Glomerular endothelial cell (primary cell): Measurements from ENCODE around the gene ZFP30. TPM values are rescaled to one million over a fixed set of nuclear protein-coding genes. Genes with fewer than 3 reads are reported as not detected.
A peak's percentile ranks its signal among the peaks of the same experiment; 100 is the strongest.
"Not testable (repeated sequence)": the region's sequence is repeated elsewhere in the genome, so short reads cannot be mapped to it uniquely, and the experiment has no call there.

Experiments used
- DNase-seq: peaks from one replicate; pipeline ENCODE4 v3.0.0-alpha.2; 2011; ENCODE audit warnings: low read depth, low spot score; ENCODE audit errors: extremely low read depth
- total RNA-seq: library from RNA; depleted of rRNA; stranded (reverse); fragments of >200 nt; gene quantifications from 2 replicates; pipeline ENCODE4 v1.2.3, GENCODE V29; 2015

Gene ZFP30
- 6.8 and 17.8 TPM in 2 replicates for total RNA-seq

GRCh38 chr19:37655301-37655688 lies at the start of gene ZFP30:
ZFP30 (minus strand) TSS chr19:37655465; CDS start chr19:37647822, 7,643 bp downstream.
- DNase-seq = no peak

DNA sequence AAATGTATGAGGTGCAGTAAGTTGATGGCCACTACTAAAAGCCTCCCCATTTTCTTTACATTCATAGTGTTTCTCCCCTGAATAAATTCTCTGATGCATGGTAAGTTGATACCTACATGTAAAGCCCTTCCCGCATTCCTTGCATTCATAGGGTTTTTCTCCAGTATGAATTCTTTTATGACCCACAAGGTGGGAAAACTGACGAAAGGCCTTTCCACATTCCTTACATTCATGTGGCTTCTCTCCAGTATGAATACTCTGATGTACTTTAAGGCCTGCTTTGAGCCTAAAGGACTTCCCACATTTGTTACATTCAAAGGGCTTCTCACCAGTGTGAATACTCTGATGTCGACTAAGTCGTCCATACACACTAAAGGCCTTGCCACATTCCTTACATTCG lies 43.8 kb upstream of the ZFP30 start:
- DNase-seq = no peak

- DNase-seq = no peak
Observed at GRCh38 chr19:37698216-37698615, 43.0 kb upstream of the ZFP30 start.

GRCh38 chr19:37695144-37695899 lies 40.1 kb upstream of the ZFP30 start:
- no peak for DNase-seq

- no peak for DNase-seq
Observed at GRCh38 chr19:37692956-37693620, 37.8 kb upstream of the ZFP30 start.

DNA sequence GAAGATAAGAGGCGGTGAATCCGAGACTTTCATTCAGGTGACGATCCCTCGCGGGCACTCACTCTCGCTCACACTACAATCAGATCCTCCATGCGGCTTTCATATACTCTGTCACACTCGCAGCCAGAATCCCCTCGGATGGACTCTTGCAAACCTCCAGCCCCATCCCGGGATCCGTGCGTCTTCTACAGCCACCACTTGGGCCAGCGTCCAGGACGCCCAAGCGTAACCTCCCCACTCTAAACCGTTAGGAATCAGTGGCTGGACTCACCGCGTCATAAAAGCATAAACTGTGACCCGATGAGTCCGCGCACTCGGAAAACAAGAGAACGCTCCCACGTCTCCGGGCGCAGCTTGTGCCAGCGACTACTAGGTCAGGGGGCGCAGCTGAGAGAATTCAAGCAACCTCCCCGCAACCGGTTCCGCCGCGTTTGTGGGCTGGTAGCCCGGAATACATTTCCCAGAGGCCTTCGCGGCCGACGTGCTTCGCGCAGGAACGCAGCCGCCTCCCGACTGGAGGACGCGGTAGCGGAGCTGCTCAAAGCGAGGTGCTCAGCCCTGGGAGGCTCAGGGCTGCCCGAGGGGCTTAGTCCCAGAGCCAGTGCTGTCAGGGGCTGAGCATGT lies 36.7 kb upstream of the ZFP30 start:
- DNase-seq = peak; percentile 37

DNA sequence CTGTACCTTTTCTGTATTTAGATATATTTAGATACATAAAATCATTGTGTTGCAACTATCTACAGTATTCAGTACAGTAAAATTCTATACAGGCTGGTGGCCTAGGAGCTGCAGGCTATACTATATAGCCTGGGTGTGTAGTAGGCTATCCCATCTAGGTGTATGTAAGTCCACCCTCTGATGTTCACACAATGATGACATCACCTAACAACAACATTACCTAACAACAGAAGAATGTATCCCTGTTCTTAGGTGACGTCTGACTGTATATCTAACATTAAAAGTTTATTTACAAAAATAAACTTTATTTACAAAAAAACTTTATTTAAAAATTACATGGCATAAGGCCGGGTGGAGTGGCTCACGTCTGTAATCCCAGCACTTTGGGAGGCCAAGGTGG lies 28.3 kb upstream of the ZFP30 start:
- no peak for DNase-seq

GRCh38 chr19:37669450-37669914 lies 14.2 kb upstream of the ZFP30 start:
- DNase-seq = no peak

GRCh38 chr19:37657157-37657556 lies 1.9 kb upstream of the ZFP30 start:
- DNase-seq = not testable (repeated sequence)

DNA sequence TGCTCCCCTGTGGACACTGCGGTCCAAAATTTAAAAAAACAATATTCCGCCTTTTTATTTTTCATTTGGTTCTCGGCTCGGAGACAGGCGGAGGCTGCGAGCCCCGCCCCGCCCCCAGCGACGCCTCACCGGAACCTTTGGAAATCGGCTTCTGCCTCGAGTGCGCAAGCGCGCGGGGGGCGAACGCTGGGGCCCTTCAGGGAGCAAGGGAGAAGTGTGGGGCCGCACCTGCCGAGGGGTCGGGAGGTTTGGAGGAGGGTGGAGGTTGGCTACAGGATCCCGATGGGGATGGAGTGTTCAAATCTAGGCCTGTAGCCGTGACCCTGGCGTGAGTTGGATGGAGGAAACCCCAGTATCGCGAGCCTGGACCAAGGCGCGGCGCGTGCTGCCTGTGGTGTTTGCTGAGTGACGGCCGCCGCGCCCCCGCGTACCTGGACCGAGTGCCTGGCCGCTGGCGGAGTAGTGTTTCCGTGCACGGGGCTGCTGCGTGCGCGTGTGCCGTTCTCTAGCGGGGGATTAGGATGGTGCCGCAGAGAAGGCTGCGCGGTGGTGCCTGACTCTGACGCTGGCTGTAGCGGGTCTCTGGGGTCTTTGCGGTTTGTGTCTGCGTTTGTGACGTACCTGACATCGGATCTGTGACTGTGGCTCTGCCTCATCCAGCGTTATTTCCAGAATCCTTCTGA lies 565 bp upstream of the ZFP30 start:
- no peak for DNase-seq

DNA sequence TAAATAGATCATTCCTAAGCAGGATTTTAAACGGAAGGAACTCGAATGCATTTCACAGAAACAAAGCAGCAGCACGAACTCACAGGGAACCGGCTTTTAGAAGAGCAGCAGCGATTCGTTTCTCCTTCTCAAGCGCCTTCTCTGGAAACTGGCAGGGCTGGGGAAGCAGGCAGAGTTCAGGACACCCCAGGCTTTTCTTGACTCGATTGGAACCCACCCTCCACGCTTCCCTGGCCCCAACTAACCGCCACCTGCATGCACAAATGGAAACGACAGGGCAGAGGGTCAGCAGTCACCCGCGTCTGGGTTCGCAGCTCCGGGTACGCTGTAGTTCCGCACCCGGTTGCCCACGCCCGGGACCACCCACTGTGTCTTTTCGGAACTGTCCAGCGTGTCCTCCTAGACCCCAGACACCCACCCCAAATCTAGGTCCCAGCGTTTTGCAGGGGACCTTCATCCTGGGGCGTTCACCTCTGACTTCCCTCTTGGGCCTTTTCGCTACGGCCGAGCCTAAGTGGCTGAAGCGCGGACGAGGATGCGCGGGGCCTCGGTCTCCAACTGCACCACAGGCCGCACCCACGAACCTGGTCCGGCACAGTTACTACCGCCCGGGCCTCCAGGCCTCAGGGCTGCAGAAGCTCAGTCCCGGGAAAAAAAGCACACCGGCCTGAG lies 500 bp downstream of the ZFP30 start:
- DNase-seq = no peak

DNA sequence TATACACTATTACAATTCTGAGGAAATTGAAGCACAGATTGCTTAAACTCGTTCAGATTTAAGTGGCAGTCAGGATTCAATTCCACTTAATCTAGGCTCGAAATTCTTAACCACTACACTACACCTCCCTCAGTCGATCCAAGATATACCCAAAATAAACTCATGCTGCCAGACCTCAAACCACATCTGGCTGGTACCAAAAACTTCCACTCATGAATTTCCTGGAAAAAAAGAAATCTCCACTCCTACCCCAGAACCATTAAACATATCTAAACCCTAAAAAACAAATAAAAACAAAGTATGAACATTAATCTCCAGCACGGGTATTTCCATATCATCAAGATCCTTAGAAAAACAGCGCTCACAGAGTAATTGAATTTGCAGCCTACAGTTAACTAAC lies 1.1 kb downstream of the ZFP30 start:
- no peak for DNase-seq

- DNase-seq = no peak
Observed at GRCh38 chr19:37635076-37636056, 19.9 kb downstream of the ZFP30 start.

GRCh38 chr19:37594982-37595382 lies 60.3 kb downstream of the ZFP30 start:
- DNase-seq = peak; percentile 10

GRCh38 chr19:37594304-37594981 lies 60.8 kb downstream of the ZFP30 start, which contains the start of the genes ZNF540 and ZNF571:
ZNF540 (plus strand) TSS chr19:37594876; CDS start chr19:37598448, 3,572 bp downstream.
ZNF571 (minus strand) TSS chr19:37594792; CDS start chr19:37586676, 8,116 bp downstream.
- DNase-seq = peak; percentile 54

- no peak for DNase-seq
Observed at GRCh38 chr19:37593996-37594303, 61.3 kb downstream of the ZFP30 start.

DNA sequence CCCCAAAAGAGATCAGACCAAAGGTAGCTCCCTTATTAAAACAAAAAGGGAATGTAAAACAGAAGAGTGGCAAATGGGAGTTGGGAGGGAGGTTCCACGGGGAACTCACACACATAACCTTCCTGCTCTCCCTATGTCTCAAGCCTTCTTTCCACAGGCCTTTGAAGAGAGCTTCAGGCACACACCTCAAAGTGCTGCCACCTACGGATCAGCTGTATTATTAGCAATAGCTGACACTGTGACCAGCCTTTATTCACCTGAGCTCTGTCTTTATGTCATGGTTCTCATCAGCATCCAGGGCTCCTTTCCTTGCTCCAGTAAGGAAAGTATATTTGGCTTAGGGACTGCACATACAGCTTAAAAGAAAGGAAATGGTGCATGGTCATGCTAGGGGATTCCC lies 71.9 kb downstream of the ZFP30 start:
- no peak for DNase-seq

DNA sequence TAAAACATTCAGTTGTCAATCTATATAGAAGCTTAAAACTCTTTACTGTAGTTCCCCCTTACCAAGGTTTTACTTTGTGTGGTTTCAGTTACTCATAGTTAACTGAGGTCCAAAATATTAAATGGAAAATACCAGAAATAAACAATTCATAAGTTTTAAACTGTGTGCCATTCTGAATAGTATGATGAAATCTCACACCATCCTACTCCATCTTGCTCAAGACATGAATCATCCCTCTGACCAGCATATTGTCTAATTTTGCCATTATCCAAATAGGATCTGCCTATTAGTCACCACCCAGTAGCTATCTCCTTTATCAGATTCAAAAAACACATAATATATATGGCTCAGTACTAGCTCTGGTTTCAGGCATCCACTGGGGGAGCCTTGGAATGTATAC lies 83.1 kb downstream of the ZFP30 start:
- no peak for DNase-seq

- no peak for DNase-seq
Observed at GRCh38 chr19:37565370-37565669, 89.9 kb downstream of the ZFP30 start.
